GM10248 (cell line): ENCODE results near the gene RAP1GAP.

ENCODE experiments used
- CTCF ChIA-PET: fragments of 300-600 bp; sonication (Branson Sonifier 250); formaldehyde crosslinking; extraction: SDS; loops from one replicate; lab custom pipeline; 2021; ENCODE audit warnings: antibody characterized with exemption; lab: Yijun Ruan, JAX
- POLR2A ChIA-PET: fragments of 350-650 bp; sonication (Branson Sonifier 250); formaldehyde crosslinking; extraction: SDS; loops from one replicate; lab custom pipeline; 2020; ENCODE audit warnings: antibody characterized with exemption; lab: Yijun Ruan, JAX
- DNase-seq: peaks from one replicate; pipeline ENCODE4 v3.0.0; 2012; ENCODE audit errors: extremely low spot score
- TF ChIP-seq, protein P1 (sequence below): IDR thresholded peaks from 2 replicates; pipeline ENCODE4 v1.5.1; 2012; ENCODE audit warnings: mild to moderate bottlenecking, low read depth; ENCODE audit errors: extremely low read depth, missing control alignments, control extremely low read depth

The RAP1GAP gene

DNA sequence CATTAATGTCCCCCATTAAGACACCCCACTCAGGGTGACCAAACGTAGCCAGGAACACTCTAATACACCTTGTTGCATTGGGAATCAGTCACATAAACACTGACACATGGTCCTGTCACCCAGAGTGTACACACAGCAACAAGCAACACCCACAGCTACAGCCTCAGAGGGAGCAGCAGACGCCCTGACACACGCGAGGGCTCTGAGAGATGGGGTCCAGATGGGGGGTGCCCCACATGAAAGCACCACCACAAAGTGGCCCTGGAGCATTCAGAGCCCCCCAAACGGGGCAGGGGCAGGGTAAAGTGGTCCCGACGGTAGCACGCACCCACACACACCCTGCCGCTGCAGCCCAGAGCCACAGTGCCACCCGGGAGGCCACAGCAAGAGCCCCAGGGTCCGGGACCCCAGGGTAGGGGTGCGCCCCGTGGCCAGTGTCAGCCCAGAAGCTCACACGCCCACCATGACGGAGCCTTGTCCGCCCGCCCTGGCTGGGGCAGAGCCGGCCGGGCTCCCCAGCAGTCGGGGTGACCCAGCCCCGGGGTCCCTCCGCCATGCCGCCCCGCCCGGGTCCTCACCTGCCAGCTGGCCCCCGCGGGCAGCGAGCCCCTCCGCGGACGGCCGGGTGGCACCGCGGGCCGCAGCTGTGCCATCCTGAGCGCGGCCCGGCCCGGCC lies 47.3 kb downstream of the RAP1GAP start:
- POLR2A ChIA-PET: no interaction called here
- CTCF ChIA-PET: no interaction called here
- DNase-seq: no peak

DNA sequence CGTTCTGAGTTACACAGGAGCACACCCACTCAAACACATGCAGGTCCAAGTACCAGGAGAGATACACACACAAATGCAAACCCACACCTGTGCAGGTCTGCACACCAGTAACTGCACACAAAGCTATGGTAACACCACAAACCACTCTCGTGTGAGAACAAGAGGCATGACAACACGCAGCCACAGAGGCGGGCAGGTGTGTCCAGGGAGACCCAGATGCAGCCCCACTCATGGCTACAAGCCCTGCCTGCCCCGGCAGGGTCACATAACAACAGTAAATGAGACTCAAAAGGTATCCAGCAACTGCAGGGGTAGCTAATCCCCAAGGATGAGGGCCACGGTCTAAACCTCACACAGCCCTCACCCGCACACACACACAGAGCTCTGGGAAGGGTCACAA lies 48.1 kb downstream of the RAP1GAP start:
- no peak for DNase-seq
- TF ChIP-seq, protein P1, sequence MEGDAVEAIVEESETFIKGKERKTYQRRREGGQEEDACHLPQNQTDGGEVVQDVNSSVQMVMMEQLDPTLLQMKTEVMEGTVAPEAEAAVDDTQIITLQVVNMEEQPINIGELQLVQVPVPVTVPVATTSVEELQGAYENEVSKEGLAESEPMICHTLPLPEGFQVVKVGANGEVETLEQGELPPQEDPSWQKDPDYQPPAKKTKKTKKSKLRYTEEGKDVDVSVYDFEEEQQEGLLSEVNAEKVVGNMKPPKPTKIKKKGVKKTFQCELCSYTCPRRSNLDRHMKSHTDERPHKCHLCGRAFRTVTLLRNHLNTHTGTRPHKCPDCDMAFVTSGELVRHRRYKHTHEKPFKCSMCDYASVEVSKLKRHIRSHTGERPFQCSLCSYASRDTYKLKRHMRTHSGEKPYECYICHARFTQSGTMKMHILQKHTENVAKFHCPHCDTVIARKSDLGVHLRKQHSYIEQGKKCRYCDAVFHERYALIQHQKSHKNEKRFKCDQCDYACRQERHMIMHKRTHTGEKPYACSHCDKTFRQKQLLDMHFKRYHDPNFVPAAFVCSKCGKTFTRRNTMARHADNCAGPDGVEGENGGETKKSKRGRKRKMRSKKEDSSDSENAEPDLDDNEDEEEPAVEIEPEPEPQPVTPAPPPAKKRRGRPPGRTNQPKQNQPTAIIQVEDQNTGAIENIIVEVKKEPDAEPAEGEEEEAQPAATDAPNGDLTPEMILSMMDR: no peak
- ChIA-PET CTCF (interaction anchor here (0.9 to 1.2 kb wide), 2 partner anchors 73 to 426 kb away, joined by 3 read pairs; no protein-coding TSS in a partner anchor), POLR2A (no interaction called here)

More for the DNA sequence above, 47.3 kb downstream of the RAP1GAP start:
- TF ChIP-seq, protein P1: no peak

DNA sequence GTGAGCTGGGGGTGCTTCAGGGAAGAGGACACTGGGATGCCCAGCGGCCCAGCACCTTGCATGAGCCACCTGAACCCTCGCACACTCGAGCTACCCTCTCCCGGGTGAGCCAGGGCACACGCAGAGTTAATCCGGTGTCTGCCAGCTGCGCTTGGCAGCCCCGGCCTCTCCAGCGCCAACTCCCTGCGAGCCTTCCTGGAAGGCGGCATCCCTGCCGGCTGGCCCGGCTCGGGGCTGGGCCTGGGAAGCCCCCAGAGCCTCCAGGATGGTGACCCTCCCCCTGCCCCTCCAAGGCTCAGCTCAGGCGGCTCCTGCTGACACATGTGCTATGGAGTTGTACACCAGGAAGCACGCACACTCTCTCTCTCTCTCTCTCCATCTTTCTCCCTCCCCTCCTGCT lies 48.7 kb downstream of the RAP1GAP start:
- ChIA-PET POLR2A (no interaction called here), CTCF (interaction anchor here (0.9 to 1.2 kb wide), 2 partner anchors 72 to 425 kb away, joined by 3 read pairs; no protein-coding TSS in a partner anchor)
- TF ChIP-seq, protein P1: no peak
- DNase-seq: no peak

DNA sequence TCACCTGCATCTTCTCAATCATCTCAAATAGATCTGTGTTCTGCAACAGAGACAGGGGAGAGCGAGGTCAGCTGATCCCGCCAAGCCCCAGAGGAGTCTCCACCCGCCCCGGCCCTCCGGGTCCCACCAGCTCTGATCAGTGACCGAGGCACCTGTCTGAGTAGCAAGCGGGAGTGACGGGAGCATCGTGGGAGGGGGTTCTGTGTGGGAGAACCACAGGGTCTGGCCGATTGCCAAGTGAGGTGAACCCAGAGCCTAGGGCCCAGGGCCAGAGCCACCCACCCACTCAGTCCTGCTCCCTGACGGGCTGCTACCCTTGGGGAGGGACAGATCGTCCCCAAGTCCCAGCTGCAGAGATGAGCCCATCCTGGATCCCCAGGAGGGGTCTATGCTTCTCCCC lies 49.1 kb downstream of the RAP1GAP start:
- DNase-seq: no peak
- POLR2A ChIA-PET: no interaction called here
- TF ChIP-seq, protein P1: no peak
- CTCF ChIA-PET: interaction anchor here (1.2 kb wide), 1 partner anchor 72 kb away, joined by 3 read pairs; no protein-coding TSS in a partner anchor

DNA sequence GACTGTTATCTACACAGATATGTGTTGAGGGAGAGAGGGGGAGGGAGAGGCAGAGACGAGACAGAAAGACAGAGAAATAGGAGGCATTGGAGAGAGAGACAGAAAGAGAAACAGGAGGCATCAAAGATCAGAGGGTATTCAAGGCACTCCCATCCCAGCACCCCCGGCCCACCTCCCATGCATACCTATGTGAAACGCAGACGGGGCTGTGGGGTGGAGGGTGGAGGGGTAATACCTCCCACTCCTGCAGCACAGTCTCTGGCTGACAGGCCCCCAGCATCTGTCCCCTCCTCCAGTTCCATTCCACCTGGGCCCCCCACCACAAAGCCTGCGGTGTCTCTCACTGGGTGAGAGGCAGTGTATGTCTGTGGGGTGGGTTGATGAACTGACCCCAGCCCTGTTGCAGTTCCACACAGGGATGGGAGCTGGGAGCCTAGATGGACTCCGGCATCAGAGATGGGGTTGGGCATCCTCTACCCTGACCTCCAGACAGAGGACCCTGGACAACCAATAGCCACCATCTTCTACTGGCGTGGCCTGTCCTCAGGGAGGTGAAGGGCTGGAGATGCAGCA lies 49.7 kb downstream of the RAP1GAP start:
- no peak for DNase-seq
- CTCF ChIA-PET: interaction anchor here (1.6 kb wide), 1 partner anchor 11 kb away, joined by 4 read pairs; no protein-coding TSS in a partner anchor
- POLR2A ChIA-PET: no interaction called here
- TF ChIP-seq, protein P1: no peak

DNA sequence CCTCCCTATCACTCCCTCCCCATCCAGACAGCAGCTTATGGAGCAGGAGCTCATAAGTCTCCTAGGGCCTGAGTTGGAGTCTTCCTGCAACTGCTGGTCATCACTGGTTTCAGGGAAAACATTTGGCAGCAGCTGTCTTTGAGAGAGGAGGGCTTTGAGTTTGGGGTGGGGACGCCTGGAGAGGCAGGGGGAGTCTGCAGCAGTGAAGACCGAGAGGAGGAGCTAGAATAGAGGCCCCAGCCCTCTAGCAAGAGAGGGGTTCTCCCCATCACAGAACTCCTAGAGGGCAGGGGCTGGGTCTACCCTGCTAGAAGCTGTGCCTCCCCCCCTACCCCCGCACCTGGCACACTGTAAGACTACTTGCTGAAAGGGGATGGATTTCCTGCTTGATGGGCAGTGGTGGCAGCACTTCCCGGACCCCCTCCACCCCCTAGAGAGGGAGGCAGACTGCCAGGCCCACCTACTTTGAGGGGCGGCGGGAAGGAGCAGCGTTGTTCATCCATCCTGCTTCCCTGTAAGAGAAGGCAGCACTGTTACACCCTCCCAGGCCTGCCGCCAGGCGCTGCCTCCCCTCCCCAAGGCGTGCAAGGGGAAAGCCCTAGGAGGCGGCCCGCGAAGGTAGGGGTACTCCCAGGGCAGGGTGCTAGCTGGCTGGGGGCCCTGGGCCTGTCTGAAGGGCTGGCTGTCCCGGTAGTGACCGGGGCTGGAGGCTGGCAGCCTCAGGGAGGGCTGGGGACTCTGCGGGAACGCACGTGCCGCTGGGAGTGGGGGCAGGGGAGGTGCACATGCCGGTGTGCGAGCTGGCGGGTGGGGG lies 50.4 kb downstream of the RAP1GAP start:
- ChIA-PET CTCF (interaction anchor here (1.6 kb wide), 1 partner anchor 10 kb away, joined by 4 read pairs; no protein-coding TSS in a partner anchor), POLR2A (no interaction called here)
- TF ChIP-seq, protein P1: no peak
- no peak for DNase-seq
